GM12878 (cell line): ENCODE data around the gene GNAT3.

Experiments
- BACH1 ChIP-seq: fragments of 450-650 bp; IDR thresholded peaks from 2 replicates; pipeline ENCODE4 v1.6.1; 2017; ENCODE audit warnings: mild to moderate bottlenecking, borderline replicate concordance
- CTCF ChIP-seq, 3 experiments: IDR thresholded peaks in 2 of 3; conservative IDR thresholded peaks in 1 of 3; 2 replicates each; pipeline ENCODE4 v1.5.1; 2011; ENCODE audit warnings: low read depth in 3 of 3, low read length in 3 of 3, mild to moderate bottlenecking in 3 of 3, control low read depth in 2 of 3, moderate library complexity in 2 of 3, inconsistent platforms in 1 of 3, mixed read lengths in 1 of 3; ENCODE audit not compliant: control insufficient read depth in 2 of 3, insufficient read depth in 1 of 3; ENCODE audit errors: extremely low read depth in 1 of 3
- MYC ChIP-seq: IDR thresholded peaks from 2 replicates; pipeline ENCODE4 v1.6.1; 2011; ENCODE audit warnings: mild to moderate bottlenecking, low read length, moderate library complexity, inconsistent platforms; ENCODE audit not compliant: insufficient read depth, insufficient replicate concordance, insufficient read length, severe bottlenecking
- RCOR1 ChIP-seq: conservative IDR thresholded peaks from 2 replicates; pipeline ENCODE4 v1.6.1; 2012; ENCODE audit warnings: low read depth, low read length, improper control_type of control experiment
- SIN3A ChIP-seq: IDR thresholded peaks from 2 replicates; pipeline ENCODE4 v1.6.1; 2012; ENCODE audit warnings: low read depth, low read length, improper control_type of control experiment

DNA sequence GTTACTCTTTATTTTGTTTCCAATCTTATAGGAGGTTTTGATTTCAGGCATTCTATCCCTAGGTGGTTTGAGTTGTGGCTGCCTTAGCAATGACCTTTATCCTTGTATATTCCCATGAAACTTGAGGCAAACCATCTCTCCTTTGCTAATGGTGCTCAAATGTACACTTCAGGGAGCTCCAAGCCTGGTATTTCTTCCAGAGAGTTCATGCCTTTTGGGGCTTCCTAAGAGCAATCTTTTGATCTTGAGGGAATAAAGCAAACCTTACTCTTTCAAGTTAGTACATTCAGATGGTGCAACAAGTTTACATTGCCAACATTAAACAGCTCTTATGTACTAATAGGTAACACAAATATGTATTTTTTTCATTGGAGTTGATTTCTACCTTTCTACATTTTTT, 3.4 kb upstream of the GNAT3 start:
- TF ChIP-seq BACH1: no peak
- TF ChIP-seq SIN3A: no peak
- no peak for TF ChIP-seq MYC
- TF ChIP-seq CTCF (IDR thresholded peaks at IDR 0.05 in 2 of 3, conservative IDR thresholded peaks at IDR 0.05 in 1 of 3; ENCODE audit: control insufficient read depth in 2 of 3, extremely low read depth in 1 of 3, insufficient read depth in 1 of 3, low read depth in 3 of 3, low read length in 3 of 3): no peak
- no peak for TF ChIP-seq RCOR1
